Activated naive CD4-positive, alpha-beta T cell treated with anti-CD3 and anti-CD28 coated beads, Interleukin-2, amount 50 U/mL, for 16 hours (primary cell): ENCODE results near the gene FSTL1.
A peak's percentile ranks its signal among the peaks of the same experiment; 100 is the strongest.

Experiments
- DNase-seq: peaks from one replicate; pipeline ENCODE4 v3.0.0-alpha.2; 2020

The FSTL1 gene

DNA sequence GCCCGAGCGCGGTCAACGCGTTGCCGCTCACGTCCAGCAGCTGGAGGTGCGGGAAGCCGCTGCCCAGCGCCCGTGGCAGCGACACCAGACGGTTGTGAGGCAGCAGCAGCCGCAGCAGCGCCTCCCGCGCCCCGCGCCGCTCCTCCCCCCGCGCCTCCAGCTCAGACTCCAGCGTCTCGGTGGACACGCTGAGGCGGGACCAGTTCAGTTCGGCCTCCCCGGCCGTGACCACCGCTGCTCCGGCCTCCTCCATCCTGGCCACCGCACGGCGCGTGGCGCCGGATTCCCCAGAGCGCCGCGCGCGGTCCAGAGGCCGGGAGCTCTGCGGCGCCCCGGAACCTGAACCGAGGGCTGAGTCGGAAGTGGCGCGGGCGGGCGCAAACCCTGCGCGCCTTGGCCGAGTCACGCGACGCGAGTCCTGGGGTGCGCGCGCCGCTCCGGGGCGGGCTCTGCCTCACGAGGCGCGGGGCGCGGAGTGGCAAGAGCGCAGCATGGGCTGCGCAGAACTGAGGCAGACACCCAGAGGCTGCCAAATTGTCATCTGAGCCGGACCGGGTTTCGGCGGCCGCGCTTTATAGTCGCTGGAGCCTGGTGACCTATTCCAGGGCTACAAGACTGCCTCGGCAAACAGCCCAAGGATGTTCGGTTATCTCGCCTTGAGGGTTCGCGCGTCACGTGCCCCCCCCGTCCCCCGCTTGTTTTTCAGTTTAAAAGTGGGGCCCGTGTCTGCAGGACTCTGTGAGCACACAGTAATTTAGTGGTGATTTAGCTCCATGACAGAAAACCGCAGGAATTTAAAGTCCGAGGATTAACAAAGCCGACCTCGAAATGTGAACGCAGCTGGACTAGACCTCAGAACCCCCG is 101.6 kb downstream of the FSTL1 start, which contains the start of gene LRRC58:
Gene LRRC58, minus strand, starts transcription at position 364 of the 864 bp plus-strand sequence. Its CDS starts 111 bp downstream, at position 253.
- peak; percentile 94 for DNase-seq

DNA sequence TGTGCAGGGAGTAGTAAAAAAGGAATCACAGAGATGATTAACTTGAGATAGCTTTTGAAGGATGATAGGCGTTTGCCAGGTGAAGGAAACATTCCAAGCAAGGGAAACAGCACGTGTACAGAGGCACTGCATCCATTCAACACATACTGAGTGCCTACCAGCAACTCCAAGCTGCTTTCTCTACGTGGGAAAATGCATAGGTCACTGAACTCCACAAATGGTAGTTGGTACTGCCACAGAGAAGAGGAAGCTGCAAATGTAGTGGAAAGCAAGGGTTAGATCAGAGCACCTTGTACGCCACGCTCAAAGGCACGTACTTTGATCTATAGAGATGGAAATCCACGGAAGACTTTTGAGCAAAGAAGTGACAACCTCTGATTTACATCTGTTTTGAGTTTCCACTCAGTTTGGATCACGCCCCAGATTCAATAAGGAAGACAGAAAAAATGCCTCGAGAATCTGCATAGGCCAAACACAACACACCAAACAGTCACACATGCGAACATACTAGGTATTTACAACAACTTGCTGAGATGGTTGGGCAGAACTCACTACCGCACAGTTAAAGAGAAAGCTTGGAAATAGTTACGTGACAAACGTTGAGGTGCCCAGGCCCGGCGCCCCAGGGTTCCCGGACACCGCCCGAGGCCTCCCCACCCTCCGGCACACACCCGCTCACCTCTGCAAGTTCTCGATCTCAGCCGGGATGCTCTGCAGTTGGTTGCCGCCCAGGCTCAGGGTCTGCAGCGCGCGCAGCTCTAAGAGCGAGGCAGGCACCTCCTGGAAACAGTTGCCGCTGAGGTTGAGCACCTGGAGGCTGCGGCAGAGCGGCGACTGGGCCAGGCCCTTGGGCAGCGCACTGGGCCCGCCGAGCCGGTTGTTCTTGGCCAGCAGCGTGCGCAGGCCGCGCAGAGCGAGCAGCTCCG is 102.5 kb downstream of the FSTL1 start:
- DNase-seq, result peak; percentile 70

DNA sequence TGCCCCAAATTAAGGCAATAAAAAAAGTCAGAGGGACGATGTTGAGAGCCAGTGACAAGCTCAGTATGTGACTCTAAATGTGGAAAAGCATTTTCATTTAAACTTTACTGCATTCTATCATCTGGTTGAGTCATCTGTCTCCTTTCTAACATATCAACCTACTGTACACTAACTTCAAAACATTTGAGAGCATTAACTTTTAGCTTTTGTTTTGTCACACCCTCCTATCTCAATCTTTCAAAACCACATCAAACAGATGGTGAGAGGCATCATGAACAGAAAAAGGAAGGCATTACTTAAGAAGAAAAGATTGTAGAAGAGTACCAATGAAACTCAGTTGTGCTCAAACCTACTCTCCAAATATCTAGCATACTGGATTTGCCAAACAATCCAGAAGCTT is 106.4 kb downstream of the FSTL1 start:
- no peak for DNase-seq
